HG03045 (cell line): ENCODE measurements around the gene TESMIN.

Source experiments
- ATAC-seq: cut with Tn5 transposase; IDR thresholded peaks from one replicate; pipeline ENCODE4 v1.9.1; 2021; ENCODE audit warnings: mild to moderate bottlenecking, moderate library complexity; ENCODE audit not compliant: unreplicated experiment

TESMIN gene

DNA sequence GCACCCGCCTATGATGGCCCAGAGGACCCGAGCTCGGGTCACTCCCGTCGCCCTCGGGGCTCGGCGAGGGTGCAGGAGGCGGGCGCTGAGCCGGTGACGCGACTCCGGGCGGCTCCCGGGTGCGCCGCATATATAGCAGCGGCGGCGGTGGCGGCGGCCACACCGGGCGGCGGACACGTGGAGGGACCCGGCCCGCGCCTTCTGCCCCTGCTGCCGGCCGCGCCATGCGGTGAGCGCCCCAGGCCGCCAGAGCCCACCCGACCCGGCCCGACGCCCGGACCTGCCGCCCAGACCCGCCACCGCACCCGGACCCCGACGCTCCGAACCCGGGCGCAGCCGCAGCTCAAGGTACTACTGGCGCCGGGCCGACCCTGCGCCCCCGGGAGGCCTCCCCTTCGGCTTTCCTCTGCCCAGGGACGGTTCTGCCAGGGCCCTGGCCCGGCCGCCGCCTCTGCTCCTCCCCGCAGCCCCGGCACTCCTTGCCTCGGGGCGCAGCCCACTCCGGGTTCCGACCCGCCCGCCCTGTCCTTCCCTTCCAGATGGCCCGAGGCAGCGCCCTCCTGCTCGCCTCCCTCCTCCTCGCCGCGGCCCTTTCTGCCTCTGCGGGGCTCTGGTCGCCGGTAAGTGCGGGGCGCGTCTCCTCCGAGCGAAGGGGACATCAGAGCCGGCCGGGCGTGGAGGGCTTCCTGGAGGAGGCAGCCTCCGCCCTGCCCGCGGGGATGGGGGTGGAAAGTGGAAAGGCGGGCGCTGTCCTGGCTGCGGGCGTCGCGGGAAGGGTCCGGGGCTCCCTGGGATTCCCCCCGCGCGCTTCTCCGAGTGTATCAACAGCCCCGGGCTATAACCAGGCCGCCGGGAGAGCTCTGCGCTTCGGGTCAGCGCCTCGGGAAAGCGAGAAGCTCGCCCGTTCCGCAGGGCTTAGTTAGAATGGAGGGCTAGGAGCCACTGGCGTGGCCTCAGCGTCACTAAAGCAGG, 66.6 kb downstream of the TESMIN start, which contains the start of gene GAL:
GAL (plus strand) TSS at position 160 of the 972 bp plus-strand sequence; CDS start at position 540, 380 bp downstream.
- ATAC-seq: no peak

GRCh38 chr11:68683536-68684384, 67.6 kb downstream of the TESMIN start:
- ATAC-seq: no peak

- no peak for ATAC-seq
Measured at GRCh38 chr11:68683121-68683520, 68.2 kb downstream of the TESMIN start.

GRCh38 chr11:68682531-68682961, 68.8 kb downstream of the TESMIN start:
- ATAC-seq: no peak

- no peak for ATAC-seq
Measured at GRCh38 chr11:68680541-68681231, 70.6 kb downstream of the TESMIN start.

DNA sequence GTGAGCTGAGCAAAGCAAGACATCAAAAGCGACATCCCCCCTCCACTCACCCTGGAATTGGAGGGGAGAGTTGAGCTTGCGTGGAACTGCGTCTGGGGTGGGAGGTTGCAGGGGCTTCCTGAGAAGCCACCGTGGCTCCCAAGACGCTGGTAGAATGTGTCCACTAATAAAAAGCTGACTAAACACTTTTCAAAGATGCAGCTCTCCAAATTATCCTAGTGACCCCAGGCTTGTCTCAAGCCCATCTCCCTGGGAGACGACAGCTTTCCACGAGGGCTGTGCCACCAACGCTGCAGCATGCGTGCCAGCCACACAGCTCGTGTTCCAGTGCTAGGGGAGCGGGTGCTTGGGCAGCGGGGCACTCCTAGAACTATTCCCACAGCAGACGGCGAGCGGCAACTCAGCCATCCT, 73.3 kb downstream of the TESMIN start:
- no peak for ATAC-seq

DNA sequence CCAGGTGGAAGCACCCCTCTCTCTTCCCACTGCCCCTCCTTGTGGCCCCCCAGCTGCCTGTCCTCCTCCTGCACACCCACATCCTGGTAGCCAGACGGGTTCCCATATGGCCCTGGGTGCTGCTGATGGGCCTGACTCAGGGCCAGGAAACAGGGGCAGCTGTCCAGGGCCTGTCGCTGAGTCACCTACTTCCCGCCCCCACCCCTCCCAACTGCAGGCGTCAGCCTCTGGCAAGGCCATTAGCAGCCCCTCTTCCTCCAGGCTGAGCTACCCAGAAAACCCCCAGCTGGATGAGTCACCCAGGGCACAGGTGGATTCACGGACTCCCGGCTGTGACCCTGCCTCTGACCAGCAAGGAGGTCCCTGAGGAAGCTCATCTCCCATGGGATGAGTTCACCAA, 73.9 kb downstream of the TESMIN start:
- no peak for ATAC-seq

DNA sequence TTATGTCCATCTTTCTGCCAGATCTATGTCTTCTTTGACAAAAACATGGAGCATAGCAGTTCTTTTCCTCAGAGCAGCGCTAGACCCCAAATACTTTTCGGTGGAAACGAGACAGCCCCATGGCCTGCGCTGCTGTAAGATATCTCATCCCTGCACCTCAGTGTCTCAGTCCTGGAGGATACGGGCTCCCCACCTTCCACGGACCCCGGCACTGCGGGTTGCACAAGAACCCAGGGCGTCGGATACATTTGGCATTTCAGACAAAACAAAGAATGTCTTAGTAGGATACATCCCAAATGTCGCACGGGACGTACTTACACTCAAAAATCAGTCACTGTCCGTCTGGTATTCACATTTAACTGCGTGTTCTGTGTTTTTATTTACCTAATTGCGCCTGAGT, 76.9 kb downstream of the TESMIN start:
- ATAC-seq: no peak

DNA sequence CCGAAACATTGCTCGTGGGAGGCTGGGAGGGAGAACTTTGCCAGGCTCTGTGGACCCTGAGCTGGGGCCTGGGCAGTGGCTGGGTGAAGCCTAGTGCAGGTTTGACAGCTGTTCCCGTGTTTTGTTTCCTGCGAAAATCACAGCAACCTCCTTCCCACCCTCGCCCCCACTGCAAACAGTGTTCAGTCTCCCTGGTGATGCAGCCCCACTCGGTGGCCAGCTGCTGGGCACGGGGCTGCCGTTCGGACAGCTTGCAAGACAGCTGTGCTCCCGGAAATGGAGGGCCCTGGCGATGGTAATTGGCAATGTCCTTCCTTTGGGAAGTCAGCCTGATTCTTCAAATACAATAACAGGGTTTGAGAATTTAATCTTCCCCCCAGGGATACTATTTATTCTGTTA, 77.3 kb downstream of the TESMIN start:
- ATAC-seq: no peak

GRCh38 chr11:68673306-68673945, 77.9 kb downstream of the TESMIN start:
- no peak for ATAC-seq

DNA sequence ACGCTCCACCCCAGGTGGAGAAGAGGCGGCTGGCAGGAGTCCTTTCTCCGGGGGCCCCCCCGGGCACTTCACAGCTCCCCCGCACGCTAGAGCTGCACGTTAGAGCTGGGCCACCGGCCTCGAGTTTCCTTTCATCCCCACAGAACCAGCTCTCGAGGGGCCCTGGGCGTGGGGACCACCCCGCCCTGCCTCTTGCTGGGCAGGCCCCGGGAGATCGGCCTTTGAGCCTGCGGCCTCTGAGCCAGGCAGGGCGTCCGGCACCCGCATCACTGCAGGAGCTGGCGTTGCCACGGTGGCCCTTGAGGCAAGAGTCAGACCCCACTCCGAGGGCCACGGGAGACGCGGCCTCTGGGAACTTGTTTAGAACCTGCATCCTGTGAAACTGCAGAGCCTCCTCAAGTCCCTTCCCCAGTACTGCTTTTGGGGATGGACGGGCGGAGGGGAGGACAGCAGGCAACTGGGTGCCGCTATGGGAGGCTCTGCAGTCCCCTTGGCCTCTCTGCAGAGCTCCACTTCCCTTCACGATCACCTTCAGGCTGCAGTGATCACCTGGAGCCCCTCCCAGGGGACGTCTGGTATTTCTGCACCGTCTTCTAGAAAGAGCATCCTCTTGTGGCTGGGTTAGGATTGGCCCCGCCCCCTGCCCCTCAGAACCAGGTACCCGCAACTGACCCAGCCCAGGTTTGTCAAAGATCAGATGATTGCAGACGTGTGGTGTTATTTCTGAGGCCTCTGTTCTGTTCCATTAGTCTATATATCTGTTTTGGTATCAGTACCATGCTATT, 80.9 kb downstream of the TESMIN start:
- no peak for ATAC-seq

DNA sequence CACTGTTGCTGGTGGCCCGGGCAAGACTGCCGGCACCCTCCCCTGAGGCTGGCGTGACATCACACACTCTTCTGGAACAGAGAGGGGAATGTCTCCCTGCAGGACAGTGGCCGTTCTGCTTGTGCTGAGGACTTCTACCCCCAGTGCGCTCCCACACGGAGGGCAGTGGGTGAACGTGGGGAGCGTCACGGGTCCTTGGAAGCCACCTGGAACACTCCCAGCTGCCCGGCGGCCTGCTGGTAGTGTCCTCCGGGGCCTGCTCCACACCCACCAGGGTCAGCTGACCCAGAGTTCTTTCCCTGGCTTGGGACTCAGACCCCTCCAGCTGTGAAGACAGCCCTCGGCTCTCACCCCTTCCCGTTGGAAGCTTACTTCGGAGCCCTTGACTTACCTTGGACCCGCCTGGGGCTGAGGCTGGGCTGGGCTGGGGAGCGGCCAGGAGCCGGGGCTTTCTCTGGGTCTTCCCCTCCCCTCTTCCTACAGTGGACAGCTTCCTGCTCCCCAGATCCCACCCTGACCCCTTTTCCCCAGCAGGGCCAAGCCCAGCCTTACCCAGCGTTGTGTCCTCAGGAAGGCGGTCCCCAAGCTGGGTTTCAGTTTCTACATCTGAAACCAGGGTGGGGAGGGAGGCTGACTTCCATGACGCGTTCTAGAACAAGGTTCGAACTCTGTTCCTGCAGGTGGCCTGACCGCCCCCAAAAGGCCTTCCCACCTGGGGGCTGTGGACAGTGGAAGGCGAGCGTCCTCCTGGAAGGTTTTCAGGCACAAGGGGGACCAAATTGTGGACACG, 81.8 kb downstream of the TESMIN start:
- no peak for ATAC-seq

DNA sequence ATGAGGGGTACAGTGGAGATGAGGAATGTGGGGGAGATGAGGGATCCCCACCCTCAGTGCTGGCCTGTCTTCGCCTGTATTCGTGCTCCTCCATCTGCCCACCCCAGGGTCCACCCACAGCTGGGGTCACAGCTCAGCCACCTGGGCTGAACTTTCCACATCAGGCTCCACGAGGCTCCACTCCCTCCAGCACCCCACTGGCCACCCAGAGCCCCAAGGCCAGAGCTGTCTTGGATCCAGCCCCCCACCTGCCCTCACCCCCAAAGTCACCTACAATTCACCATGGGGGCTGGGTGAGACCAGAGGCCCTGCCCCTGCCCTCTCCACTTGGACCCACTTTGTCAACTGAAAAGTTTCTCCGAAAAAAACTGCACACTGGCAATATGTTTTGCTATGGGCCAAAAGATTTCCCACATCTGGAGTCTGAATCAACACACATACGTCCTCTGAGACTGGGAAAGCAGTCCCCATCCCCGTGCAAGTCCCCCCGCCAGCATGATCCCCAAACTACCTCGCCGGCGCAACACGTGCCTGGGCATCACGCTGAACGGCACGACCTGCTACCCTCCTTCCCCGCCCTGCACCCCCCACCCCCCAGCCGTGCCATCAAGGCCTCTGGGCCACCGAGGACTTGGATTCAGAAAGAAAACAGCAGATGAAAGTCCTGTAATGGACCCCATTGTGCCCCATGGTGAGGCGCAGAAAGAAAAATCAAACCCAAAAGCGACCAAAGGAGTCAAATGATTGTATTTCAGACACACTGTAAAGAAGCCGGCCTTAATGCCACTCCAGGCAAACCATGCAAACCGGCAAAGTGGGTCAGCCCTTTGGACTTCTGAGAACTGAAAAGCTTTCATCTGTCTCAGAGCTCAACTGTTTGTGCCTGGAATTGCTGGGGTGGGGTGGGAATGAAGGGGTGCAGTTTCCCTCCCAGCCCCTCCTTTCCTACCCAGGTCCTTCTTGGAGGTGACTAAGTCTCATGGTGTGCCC, 83.5 kb downstream of the TESMIN start:
- ATAC-seq: no peak

- ATAC-seq: no peak
Measured at GRCh38 chr11:68666849-68667248, 84.5 kb downstream of the TESMIN start.

- ATAC-seq: no peak
Measured at GRCh38 chr11:68665436-68665835, 85.9 kb downstream of the TESMIN start.

DNA sequence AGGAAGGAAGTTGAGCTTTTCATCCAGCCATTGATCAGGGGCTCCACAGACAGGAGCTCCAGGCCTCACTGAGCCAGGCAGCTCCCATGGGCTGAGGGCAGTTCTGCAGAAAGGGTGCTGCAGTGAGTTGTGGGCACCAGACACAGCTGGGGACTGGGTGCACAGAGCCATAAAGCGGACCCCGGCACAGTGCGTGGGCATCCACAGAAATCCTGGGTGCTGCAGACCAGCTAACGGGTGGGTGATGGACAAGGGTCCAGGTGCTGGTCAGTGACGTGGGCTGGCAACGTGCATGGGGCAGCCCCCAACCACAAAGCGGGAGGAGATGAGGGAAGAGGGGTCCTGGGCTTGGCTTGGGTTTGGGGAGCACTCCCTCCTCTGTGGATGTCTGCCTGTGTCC, 86.4 kb downstream of the TESMIN start:
- no peak for ATAC-seq

DNA sequence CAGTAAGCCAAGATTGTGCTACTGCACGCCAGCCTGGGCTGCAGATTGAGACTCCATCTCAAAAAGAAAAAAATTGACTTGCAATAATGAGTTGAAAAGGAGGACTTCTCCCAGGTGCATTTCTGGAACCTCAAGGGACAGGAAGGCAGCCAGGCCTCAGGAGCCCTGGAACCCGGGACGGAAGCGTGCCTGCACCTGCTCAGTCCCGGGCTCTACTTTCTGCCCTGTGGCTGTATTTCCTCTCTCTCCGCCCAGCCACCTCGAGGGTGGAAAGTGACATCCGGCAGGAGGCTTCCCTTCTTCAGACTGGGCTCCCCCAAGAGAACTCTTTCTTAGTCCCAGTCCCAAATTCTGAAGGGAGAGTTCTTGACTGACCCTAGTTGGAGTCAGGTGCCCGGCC, 87.2 kb downstream of the TESMIN start:
- ATAC-seq: no peak
